Activated CD8-positive, alpha-beta T cell treated with anti-CD3 and anti-CD28 coated beads for 36 hours (primary cell): ENCODE data around the gene TENT5C. TPM values are rescaled to one million over a fixed set of nuclear protein-coding genes. Genes with fewer than 3 reads are reported as not detected.

ENCODE experiments used
- ATAC-seq: fragments of 200-7000 bp; cut with Tn5 transposase; one replicate; pipeline ENCODE4 v1.10.0; 2021; ENCODE audit warnings: mild to moderate bottlenecking, moderate library complexity
- CTCF ChIA-PET: fragments of 350-600 bp; sonication (Branson Sonifier 250); formaldehyde crosslinking; loops from one replicate; lab custom pipeline; 2021; ENCODE audit warnings: antibody characterized with exemption; lab: Charles Lee
- POLR2A ChIA-PET: fragments of 350-600 bp; sonication (Branson Sonifier 250); formaldehyde crosslinking; loops from one replicate; lab custom pipeline; 2021; ENCODE audit warnings: antibody characterized with exemption; lab: Charles Lee
- DNase-seq: peaks from one replicate; pipeline ENCODE4 v3.0.0-alpha.2; 2020
- H3K27ac Mint-ChIP-seq: one replicate; pipeline ENCODE4 v1.8.0; 2021; ENCODE audit warnings: mild to moderate bottlenecking, mixed read lengths
- H3K27me3 Mint-ChIP-seq: one replicate; pipeline ENCODE4 v1.8.0; 2021; ENCODE audit warnings: mixed read lengths
- H3K36me3 Mint-ChIP-seq: one replicate; pipeline ENCODE4 v1.8.0; 2021; ENCODE audit warnings: low read depth, mixed read lengths
- H3K4me1 Mint-ChIP-seq: one replicate; pipeline ENCODE4 v1.8.0; 2021; ENCODE audit warnings: low read depth, mixed read lengths
- H3K4me3 Mint-ChIP-seq: one replicate; pipeline ENCODE4 v1.8.0; 2021; ENCODE audit warnings: mild to moderate bottlenecking, moderate library complexity, mixed read lengths
- H3K9me3 Mint-ChIP-seq: one replicate; pipeline ENCODE4 v1.8.0; 2021; ENCODE audit warnings: mixed read lengths
- CTCF ChIP-seq: fragments of 200-600 bp; IDR thresholded peaks from one replicate; pipeline ENCODE4 v1.8.0; 2022; ENCODE audit warnings: antibody characterized with exemption, mild to moderate bottlenecking
- intact Hi-C: fragments of 100-400 bp; cut with micrococcal nuclease; formaldehyde crosslinking; loops from one replicate; pipeline ENCODE4 v1.10.0; 2022
- total RNA-seq, 2 experiments: library from RNA; stranded (reverse); gene quantifications; one replicate each; pipeline ENCODE4 v1.2.3, GENCODE V29; 2021

Gene TENT5C
- total RNA-seq, 2 experiments from 2014 or later, result 13.1 to 13.6 TPM

GRCh38 chr1:117611894-117612483 is 6.1 kb downstream of the TENT5C start:
- H3K27me3 Mint-ChIP-seq, result peaks cover 30% of the 10 kb centered on the region
- H3K4me3 Mint-ChIP-seq, result no peak overlapping the region
- DNase-seq (no peak), ATAC-seq (no peak)
- POLR2A ChIA-PET, result interaction anchor here (0.9 to 1.1 kb wide), 2 partner anchors 9 to 85 kb away, joined by 3 to 5 read pairs; no protein-coding TSS in a partner anchor
- TF ChIP-seq CTCF, result no peak
- intact Hi-C loops, result no loop called here
- H3K4me1 Mint-ChIP-seq, result peaks cover 69% of the 10 kb centered on the region
- H3K36me3 Mint-ChIP-seq, result peaks cover 20% of the 10 kb centered on the region
- CTCF ChIA-PET, result interaction anchor here (0.8 to 3.7 kb wide), 6 partner anchors 18 to 77 kb away, joined by 3 to 17 read pairs (median 4); no protein-coding TSS in a partner anchor
- H3K9me3 Mint-ChIP-seq, result no peaks in the 10 kb centered on the region
- H3K27ac Mint-ChIP-seq, result no peak overlapping the region

GRCh38 chr1:117612517-117613248 is 6.8 kb downstream of the TENT5C start:
- intact Hi-C loops, result no loop called here
- Mint-ChIP-seq H3K4me1 (peaks cover 65% of the 10 kb centered on the region), H3K27ac (no peak overlapping the region), H3K4me3 (no peak overlapping the region), H3K27me3 (peaks cover 30% of the 10 kb centered on the region), H3K36me3 (peaks cover 20% of the 10 kb centered on the region), H3K9me3 (no peaks in the 10 kb centered on the region)
- ATAC-seq (peak; percentile 28), DNase-seq (no peak)
- ChIA-PET CTCF (interaction anchor here (0.7 to 3.7 kb wide), 7 partner anchors 11 to 1038 kb away, joined by 3 to 17 read pairs (median 5); no protein-coding TSS in a partner anchor), POLR2A (interaction anchor here (0.5 to 1.4 kb wide), 9 partner anchors 9 to 120 kb away, joined by 3 to 6 read pairs (median 3); no protein-coding TSS in a partner anchor)
- TF ChIP-seq CTCF, result no peak

- CTCF ChIA-PET, result interaction anchor here (0.7 to 3.7 kb wide), 6 partner anchors 11 to 187 kb away, joined by 3 to 17 read pairs (median 6); no protein-coding TSS in a partner anchor
- H3K27me3 Mint-ChIP-seq, result peaks cover 30% of the 10 kb centered on the region
- intact Hi-C loops, result no loop called here
- no peak overlapping the region for H3K4me3 Mint-ChIP-seq
- peaks cover 18% of the 10 kb centered on the region for H3K36me3 Mint-ChIP-seq
- H3K27ac Mint-ChIP-seq, result no peak overlapping the region
- peaks cover 65% of the 10 kb centered on the region for H3K4me1 Mint-ChIP-seq
- no peaks in the 10 kb centered on the region for H3K9me3 Mint-ChIP-seq
- ATAC-seq, result no peak
- no peak for TF ChIP-seq CTCF
- POLR2A ChIA-PET, result interaction anchor here (0.5 to 1.4 kb wide), 9 partner anchors 12 to 119 kb away, joined by 3 to 6 read pairs (median 3); no protein-coding TSS in a partner anchor
- DNase-seq, result no peak
These were observed 7.6 kb downstream of the TENT5C start for GRCh38 chr1:117613249-117613968.

- ATAC-seq (no peak), DNase-seq (no peak)
- Mint-ChIP-seq H3K4me3 (no peak overlapping the region), H3K9me3 (no peaks in the 10 kb centered on the region), H3K27me3 (peaks cover 27% of the 10 kb centered on the region), H3K36me3 (peaks cover 16% of the 10 kb centered on the region), H3K4me1 (peaks cover 58% of the 10 kb centered on the region), H3K27ac (no peak overlapping the region)
- no peak for TF ChIP-seq CTCF
- intact Hi-C loops, result no loop called here
- CTCF ChIA-PET, result interaction anchor here (1.0 to 3.7 kb wide), 6 partner anchors 10 to 140 kb away, joined by 3 to 17 read pairs (median 4); no protein-coding TSS in a partner anchor
- POLR2A ChIA-PET, result interaction anchor here (0.7 to 2.1 kb wide), 4 partner anchors 13 to 60 kb away, joined by 3 to 6 read pairs (median 5); no protein-coding TSS in a partner anchor
These were observed 8.3 kb downstream of the TENT5C start for GRCh38 chr1:117613969-117614729.
